Smooth muscle cell of the brain vasculature (primary cell): ENCODE measurements around the gene SEMA6B.
"Not testable (repeated sequence)": the region's sequence is repeated elsewhere in the genome, so short reads cannot be mapped to it uniquely, and the experiment has no call there.

Source experiments
- DNase-seq: peaks from one replicate; pipeline ENCODE4 v3.0.0-alpha.2; 2012; ENCODE audit warnings: low read depth, low spot score

Gene SEMA6B

GRCh38 chr19:4575267-4576015, 16.0 kb upstream of the SEMA6B start:
- DNase-seq = peak; percentile 95

- DNase-seq = no peak
Measured at GRCh38 chr19:4573682-4574081, 14.2 kb upstream of the SEMA6B start.

- DNase-seq = no peak
Measured at GRCh38 chr19:4571305-4571917, 11.9 kb upstream of the SEMA6B start.

GRCh38 chr19:4570916-4571304, 11.4 kb upstream of the SEMA6B start:
- DNase-seq = no peak

GRCh38 chr19:4570402-4570801, 10.9 kb upstream of the SEMA6B start:
- DNase-seq = no peak

- DNase-seq = no peak
Measured at GRCh38 chr19:4568886-4569285, 9.4 kb upstream of the SEMA6B start.

- no peak for DNase-seq
Measured at GRCh38 chr19:4567584-4568071, 8.1 kb upstream of the SEMA6B start.

- DNase-seq = no peak
Measured at GRCh38 chr19:4566402-4567051, 7.0 kb upstream of the SEMA6B start.

GRCh38 chr19:4563562-4563961, 4.1 kb upstream of the SEMA6B start:
- DNase-seq = not testable (repeated sequence)

- not testable (repeated sequence) for DNase-seq
Measured at GRCh38 chr19:4562085-4562484, 2.6 kb upstream of the SEMA6B start.

GRCh38 chr19:4557971-4558941, 1.2 kb downstream of the SEMA6B start:
- no peak for DNase-seq

GRCh38 chr19:4557144-4557970, 2.1 kb downstream of the SEMA6B start:
- no peak for DNase-seq

- DNase-seq = no peak
Measured at GRCh38 chr19:4556597-4557127, 2.8 kb downstream of the SEMA6B start.

- DNase-seq = no peak
Measured at GRCh38 chr19:4555657-4556561, 3.6 kb downstream of the SEMA6B start.

GRCh38 chr19:4554717-4555116, 4.8 kb downstream of the SEMA6B start:
- DNase-seq = no peak

- no peak for DNase-seq
Measured at GRCh38 chr19:4553775-4554174, 5.7 kb downstream of the SEMA6B start.

- DNase-seq = no peak
Measured at GRCh38 chr19:4553092-4553695, 6.3 kb downstream of the SEMA6B start.

GRCh38 chr19:4552525-4552819, 7.0 kb downstream of the SEMA6B start:
- no peak for DNase-seq

- DNase-seq = no peak
Measured at GRCh38 chr19:4550479-4551050, 8.9 kb downstream of the SEMA6B start.
